Suppressor macrophage treated with lipopolysaccharide for 1 hour (primary cell): ENCODE data around the gene UGT3A1.
A peak's percentile ranks its signal among the peaks of the same experiment; 100 is the strongest.
"Not testable (repeated sequence)": the region's sequence is repeated elsewhere in the genome, so short reads cannot be mapped to it uniquely, and the experiment has no call there.

Experiments
- DNase-seq, 3 donors: peaks; one replicate each; pipeline ENCODE4 v3.0.0-alpha.2; 2020 to 2022

Gene UGT3A1

DNA sequence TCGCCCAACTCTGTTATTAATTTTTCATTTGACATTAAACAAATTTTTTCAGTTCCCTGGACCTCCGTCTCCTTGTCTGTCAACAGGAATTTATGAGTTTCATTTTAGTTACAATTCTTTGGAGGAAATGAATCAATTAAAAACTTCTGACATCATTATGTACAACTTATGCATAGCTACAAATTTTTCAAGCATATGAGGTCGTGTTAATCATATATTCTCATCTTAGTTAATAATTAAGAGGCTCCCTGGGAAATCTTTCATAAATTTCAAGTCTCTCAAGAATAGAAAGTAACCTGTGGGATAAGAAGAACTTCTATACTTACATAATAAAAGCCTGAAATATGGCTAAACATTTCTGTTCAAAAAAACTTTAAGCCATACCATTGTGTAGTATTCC, 3.4 kb downstream of the UGT3A1 start:
- DNase-seq = no peak

GRCh38 chr5:35979715-35980114, 11.5 kb downstream of the UGT3A1 start:
- peak; percentile 14 to 47 (median 34) for DNase-seq

- not testable (repeated sequence) for DNase-seq
Observed at GRCh38 chr5:35976859-35977258, 14.3 kb downstream of the UGT3A1 start.

- DNase-seq = no peak
Observed at GRCh38 chr5:35974570-35974969, 16.6 kb downstream of the UGT3A1 start.

DNA sequence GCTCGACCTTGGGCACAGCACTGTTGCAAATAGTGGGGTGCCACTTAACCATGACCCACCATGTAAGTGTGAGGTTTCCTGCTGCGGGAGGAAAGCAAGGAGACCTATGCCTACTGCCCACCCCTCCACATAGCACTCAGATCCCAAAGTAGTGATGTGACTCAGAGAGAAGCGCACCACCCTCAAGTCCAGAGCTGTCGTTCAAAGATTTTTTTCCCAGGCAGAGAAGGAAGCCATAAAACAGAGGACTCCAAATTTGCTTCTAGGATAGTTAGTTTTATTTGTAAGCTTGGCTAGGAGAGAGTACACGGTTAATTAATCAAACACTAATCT, 19.3 kb downstream of the UGT3A1 start:
- DNase-seq = no peak

GRCh38 chr5:35971186-35971877, 19.9 kb downstream of the UGT3A1 start:
- DNase-seq = no peak

DNA sequence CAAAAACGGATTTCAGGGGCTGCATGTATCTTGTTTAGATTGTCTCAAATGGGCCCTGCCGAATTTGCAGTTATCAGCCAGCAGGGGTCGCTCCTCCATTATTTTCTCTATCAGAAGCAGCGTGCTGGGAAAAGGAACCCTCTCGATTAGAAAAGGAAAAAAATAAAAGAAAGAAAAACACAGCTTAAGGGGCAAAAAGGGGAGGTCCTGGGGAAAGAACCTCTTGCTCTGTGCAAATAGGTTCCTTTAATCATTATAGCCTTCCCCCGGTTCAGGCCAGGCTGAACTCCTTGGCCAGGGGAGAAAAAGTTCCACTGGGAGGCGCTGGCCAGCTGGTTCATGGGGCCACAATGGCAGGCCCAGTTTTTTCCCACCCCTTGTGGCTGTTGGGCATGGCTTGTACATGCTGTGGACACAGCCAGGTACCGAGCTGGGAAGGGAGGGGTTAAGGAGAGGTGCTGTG, 27.8 kb downstream of the UGT3A1 start:
- DNase-seq = peak; percentile 29 to 55 (median 51)

DNA sequence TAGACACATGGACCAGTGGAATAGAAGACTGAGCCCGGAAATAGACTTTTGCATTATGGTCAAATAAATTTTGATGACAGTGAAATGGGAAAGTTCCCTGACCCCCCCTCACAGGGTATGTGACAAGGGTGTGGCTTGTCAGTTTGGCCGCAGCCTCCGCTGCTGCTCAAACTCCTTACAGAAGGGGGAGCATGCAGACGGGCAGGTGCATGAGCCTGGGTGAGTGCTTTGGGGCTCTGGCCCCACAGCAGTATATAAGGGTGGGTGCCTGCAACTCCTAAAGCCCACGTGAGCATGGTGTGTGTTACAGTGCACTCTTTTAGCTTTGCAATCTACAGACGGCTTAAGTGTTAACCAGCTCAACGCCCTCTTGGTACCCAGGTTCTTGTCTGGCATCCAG, 30.9 kb downstream of the UGT3A1 start:
- DNase-seq = no peak

- DNase-seq = no peak
Observed at GRCh38 chr5:35956429-35956828, 34.8 kb downstream of the UGT3A1 start.

GRCh38 chr5:35954175-35954574, 37.0 kb downstream of the UGT3A1 start:
- no peak for DNase-seq

DNA sequence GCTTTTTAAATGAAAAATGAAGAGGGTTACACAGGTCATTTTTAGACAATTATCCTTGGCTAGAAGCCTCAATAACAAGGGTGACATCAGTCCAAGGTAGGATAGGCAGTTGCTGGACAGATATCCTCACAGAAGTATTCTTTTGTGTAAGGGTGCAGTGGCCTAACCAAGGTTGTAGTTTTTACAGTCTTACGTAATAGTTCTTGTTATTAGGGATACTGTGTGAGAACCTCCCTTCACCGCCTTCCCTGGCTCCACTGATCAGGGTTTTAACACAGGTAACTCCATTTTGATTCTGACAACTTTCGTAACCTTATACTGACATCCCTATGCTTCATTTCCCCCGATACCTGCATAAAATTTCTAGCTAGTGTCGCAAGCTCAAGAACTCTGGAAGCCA, 44.1 kb downstream of the UGT3A1 start:
- DNase-seq = no peak

DNA sequence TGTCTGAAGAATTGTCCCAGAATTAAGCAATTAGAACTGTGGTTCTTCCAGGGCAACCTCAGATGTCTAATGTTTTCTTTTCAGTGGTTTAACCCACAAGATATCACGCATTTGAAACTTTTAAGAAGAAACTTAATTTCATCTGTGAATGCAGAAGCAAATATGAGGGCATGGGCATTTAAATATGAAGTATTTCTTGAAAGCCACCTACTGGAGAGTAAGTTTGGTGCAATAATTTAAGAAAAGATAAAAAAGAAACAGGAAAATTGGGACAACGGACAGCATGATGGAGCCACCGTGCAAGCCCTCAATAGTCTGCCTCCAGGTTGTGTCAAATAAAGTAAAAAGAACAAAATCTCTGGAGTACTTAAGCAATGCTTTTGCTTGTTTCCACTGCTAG, 51.6 kb downstream of the UGT3A1 start:
- no peak for DNase-seq

GRCh38 chr5:35938568-35939227, 52.5 kb downstream of the UGT3A1 start, which contains the start of gene CAPSL:
Gene CAPSL, minus strand, starts transcription at chr5:35938622. Its CDS starts 17,502 bp downstream, at chr5:35921120.
- peak in 2 of 3 donors; percentile 23 to 29 for DNase-seq

- peak; percentile 72 to 80 (median 72) for DNase-seq
Observed at GRCh38 chr5:35926389-35927051, 64.7 kb downstream of the UGT3A1 start.

DNA sequence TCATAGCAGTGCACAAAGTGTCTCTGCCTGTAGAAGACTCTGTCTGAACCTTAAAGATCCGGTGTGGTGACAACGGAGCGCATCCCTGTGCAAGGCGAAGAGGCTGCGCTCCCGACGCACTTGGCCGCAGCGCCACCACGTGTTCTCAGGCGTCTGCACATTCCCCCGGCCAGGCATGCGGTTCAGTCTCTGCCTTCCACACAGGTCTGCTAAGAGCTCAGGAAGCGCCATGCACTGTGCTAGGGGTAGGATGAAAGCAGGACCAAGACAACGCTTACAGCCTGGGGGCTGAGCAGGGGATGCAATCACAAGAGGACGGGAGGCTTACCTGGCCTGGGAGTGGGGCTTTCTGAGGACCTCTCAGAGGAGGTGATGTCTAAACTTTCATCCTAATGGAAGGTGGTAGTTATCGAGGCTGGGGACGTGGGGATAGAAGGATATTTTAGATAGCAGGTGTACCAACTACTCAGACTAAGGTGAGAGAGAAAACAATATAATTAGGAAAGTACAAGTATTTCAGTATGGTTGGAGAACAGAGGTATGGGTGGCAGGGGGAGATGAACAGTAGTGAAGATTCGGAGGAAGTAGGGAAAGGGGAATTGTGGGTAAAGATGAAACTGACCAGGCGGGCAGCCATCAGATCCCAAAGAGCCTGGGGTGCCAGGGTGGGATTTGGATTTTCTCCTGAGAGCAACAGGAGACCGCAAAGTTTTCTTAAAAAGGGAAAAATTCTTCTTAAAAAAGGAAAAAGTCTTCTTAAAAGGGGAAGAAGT, 66.1 kb downstream of the UGT3A1 start:
- peak; percentile 78 to 89 (median 82) for DNase-seq

DNA sequence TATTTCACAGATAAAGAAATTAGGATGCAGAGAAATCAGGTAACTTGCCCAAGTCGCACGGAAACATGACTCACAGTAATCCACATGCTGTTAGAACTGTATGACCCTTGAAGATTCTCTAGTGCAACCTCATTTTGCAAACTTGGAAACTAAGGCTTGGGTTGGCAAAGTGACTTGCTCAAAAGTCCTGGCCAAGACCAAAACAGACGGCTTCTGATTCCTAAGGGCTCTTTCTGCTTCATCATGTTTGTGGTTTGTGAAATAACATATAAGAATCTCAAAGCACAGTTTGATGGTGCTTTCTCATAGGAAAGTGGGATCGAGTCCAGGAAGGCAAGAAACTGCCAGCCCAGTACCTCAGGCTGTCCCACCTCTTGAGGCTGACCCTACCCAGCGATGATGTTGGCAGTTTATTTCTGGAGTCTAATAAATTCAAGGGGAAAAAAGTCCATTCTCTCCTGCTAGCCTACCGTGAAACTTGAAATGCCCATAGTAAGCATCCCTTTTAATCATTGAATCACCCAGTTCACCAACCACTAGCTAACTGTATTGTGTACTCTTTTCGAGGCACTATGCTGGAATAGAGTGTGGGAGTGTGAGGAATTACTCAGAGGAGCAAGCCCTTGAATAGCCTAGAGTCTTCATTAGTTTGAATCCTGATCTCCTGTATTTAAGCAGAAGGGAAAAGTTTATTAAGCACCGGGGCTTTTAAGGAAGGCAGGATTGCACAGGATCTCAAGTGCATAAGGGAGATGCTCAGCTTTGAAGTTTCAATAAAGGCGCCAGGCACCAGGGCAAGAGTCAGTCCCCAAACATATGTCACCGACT, 66.9 kb downstream of the UGT3A1 start:
- peak in 1 of 3 donors; percentile 22 for DNase-seq

GRCh38 chr5:35922468-35922867, 68.7 kb downstream of the UGT3A1 start:
- DNase-seq = no peak

DNA sequence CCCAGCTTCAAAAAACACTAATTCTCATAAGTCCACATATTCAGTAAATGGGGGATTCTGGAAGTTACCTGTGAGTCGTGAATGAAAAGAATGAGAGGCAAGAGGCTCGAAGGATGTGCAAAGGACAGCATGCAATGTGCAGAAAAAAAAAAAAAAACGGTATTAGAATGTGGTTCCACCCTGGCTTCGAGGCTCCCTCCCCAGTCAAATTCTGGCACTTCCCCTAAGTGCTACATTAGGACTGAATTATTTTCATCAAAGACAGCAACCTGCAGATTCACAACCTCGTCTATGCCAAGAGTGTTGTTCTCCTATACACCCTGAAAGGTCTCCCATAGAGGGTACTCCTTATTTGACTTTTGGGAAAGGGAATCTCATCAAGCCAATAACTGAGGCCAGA, 69.3 kb downstream of the UGT3A1 start:
- no peak for DNase-seq

GRCh38 chr5:35920890-35921289, 70.3 kb downstream of the UGT3A1 start:
- DNase-seq = no peak

GRCh38 chr5:35919191-35919590, 72.0 kb downstream of the UGT3A1 start:
- DNase-seq = no peak

- no peak for DNase-seq
Observed at GRCh38 chr5:35908814-35909213, 82.4 kb downstream of the UGT3A1 start.

GRCh38 chr5:35908228-35908627, 83.0 kb downstream of the UGT3A1 start:
- DNase-seq = no peak
